ENCODE results near the gene MFN2.

MFN2 gene

DNA sequence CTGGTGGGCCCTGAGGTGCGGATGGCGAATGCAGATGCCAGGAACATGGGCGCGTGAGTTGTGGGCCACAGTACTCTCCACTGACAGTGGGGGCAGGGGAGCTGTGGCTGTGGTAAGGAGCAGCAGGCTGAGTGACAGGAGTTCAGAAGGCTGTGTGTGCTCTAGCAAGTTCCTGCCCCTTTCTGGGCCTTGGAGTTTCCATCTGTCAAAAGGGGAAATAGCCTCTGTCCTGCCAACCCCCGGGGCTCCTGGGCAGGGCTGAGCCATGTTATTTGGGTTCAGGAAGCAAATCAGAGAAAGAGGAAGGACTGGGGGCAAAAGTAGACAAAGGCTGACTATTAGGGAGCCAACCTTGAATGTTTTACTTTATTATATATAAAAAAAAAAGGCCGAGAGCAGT is 19.5 kb upstream of the MFN2 start:
- DNase-seq = no peak

DNA sequence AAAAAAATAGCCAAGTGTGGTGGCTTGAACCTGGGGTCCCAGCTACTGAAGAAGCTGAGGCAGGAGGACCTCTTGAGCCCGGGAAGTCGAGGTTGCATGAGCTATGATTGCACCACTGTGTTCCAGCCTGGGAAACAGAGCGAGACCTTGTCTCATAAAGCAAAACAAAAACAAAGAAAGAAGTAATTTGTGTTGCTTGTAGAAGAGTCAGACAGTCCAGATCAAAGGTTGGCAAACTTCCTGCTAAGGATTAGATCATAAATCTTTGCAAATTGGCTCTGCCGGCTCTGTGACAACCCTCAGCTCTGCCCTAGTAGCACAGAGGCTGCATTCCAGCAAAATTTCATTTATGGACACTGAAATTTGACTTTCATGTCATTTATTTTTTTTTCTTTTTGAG is 19.0 kb upstream of the MFN2 start:
- DNase-seq = no peak

DNA sequence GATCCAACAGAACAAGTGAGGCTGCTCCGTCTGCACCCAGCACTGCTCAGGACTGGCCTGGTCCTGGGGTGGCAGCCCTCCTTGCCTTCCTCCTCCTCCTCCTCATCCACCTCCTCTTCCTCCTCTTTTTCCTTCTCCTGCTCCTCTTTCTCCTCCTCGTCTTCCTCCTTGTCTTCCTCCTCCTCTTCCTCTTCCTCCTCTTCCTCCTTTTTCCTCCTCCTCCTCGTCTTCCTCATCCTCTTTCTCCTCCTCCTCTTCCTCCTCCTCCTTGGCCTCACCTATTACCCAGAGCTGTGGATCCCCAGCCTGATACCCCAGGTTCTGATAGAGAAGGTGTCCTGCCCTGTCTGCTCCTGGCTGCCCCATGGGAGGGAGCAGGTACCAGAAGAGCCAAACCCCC is 16.6 kb upstream of the MFN2 start:
- DNase-seq = no peak

DNA sequence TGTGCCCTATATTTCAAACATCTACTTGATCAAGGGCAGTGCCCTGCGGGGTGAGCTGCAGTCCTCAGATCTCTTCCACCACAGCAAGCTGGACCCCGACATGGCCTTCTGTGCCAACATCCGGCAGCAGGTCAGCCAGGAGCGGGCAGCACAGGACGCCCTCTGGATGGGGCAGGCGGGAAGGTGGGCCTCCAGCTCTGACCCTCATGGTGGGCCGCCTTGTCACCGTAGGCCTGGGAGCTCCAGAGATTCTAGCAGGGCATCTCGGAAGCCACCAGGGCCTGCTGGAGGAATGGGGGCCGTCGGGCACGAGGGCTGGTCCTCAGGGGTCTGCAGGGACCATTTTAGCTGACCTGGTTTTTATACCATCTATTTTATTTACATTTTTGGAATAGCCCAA is 15.6 kb upstream of the MFN2 start:
- DNase-seq = no peak

DNA sequence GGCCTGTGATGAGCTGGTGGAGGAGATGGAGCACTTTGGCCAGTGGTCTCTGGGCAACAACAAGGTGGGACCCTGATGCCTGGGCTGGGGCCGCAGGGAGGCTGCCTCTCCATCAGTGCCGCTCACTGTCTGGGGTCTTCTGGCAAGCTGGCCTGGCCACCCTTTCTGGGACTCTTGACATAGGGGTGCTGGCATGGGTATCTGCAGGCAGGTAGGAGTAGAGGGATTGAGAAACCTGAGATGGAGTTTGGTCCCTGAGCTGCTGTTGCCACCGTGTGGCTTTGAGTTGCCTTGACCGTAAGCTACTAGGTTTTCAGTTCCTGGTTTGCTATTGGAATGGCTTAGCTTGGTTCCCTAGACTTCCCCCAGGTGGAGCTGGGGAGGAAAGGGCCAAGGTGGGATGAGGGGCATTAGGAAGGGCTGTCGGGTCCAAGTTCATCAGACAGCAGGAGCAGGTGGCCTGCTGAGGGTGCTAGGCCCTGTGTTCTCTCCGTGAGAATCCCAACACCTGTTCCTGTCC is 13.2 kb upstream of the MFN2 start:
- DNase-seq = peak; percentile 37

DNA sequence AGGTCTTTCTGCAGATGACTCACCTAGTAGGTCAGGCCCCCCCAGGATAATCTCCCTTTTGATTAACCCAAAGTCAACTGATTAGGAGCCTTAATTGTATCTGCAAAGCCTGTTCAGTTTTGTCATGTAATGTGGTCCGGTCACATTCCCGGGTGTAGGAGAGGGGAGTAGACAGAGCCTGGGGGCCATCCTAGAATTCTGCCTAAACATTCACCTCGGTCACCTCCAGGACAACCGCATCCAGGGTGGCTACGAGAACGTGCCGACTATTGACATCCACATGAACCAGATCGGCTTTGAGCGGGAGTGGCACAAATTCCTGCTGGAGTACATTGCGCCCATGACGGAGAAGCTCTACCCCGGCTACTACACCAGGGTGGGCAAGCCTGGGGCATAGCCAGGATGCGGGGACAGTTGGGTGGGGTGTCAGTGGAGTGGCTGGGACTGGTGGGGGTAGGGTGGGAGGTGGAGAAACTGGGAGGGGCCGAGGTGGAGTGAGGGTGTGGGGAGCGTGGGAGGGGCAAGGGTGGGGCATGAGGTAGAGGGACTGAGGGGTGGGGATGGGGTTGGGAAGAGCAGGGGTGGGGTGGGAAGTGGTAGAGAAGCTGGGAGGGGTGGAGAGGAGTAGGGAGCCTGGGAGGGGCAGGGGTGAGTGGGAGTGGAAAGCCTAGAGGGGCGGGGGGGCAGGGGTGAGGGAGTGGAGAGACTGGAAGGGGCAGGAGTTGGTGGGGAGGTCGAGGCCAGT is 9.6 kb upstream of the MFN2 start:
- no peak for DNase-seq

DNA sequence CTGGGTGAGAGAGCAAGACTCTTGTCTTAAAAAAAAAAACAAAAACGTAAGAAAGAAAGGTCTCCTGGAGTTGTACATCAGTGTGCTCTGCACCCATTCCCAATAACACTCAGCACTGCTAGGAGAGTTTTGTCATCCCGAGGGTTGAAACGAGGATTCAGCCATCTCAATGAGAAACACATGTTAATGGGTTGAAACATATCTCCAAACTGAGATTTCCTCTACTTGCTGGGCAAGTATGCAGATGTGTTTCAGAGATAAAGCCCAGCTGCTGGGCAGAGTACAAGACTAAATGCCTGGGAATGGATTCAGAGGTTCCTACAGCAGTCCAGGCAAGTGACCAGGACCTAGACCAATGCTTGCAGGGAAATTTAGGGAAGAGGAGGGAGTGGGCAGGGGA is 2.6 kb upstream of the MFN2 start:
- no peak for DNase-seq

DNA sequence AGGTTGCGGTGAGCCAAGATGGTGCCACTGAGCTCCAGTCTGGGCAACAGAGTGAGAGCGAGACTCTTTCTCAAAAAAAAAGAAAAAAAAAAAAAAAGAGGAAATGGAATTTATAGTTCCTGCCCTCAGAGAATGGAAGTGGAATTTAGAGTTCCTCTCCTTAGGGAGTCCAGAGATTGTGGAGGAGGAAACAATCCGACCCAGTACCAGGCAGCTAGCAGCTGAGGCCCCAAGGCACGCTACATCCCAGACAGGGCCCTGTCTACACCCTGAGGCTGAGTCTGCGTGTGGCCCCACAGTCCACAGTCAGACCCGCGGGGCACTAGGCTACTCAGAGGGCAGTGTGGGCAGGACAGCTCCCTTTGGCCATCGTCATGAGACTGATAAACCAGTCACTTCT is 1.9 kb upstream of the MFN2 start:
- DNase-seq = no peak

DNA sequence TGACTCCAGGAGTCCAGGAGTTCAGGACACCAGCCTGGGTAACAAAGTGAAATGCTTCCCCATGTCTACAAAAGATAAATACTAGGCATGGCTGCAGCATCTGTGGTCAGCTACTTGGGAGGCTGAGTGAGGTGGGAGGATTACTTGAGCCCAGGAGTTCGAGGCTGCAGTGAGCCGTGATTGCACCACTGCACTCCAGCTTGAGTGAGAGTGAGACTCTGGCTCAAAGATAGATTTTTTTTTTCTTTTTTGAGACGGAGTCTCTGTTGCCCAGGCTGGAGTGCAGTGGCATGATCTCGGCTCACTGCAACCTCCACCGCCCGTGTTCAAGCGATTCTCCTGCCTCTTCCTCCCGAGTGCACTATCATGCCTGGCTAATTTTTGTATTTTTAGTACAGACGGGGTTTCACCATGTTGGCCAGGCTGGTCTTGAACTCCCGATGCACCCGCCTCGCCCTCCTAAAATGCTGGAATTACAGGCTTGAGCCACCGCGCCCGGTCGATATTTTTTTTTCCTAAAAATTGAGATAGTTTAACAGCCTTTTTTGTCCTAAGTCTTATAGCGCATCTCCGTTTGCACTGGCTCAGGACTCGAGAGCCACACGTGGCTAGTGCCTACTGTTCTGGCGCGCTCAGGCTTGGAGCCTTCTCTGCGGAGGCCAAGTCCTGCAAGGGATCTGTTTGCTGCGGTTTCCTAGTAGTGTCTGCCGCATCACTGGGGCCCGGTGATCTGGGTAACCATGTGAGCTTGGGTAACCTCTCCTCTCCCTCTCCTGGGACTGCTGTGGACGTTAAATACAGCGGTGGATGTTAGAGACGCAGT is 1.0 kb upstream of the MFN2 start:
- DNase-seq = no peak

DNA sequence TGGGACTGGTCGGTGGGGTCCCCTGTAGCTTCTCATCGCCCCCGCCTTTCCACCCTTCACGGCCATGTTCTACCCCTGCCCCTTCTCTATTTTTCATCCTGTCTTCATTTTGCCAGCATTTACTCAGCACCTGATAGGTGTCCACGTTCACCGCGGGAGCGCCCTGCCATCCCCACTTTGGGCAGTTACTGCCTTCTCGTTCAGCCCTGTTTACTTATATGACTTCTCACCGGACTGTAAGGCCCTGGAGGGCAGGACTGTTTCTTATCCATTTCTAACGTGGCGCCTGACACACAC is 380 bp downstream of the MFN2 start:
- DNase-seq = no peak

DNA sequence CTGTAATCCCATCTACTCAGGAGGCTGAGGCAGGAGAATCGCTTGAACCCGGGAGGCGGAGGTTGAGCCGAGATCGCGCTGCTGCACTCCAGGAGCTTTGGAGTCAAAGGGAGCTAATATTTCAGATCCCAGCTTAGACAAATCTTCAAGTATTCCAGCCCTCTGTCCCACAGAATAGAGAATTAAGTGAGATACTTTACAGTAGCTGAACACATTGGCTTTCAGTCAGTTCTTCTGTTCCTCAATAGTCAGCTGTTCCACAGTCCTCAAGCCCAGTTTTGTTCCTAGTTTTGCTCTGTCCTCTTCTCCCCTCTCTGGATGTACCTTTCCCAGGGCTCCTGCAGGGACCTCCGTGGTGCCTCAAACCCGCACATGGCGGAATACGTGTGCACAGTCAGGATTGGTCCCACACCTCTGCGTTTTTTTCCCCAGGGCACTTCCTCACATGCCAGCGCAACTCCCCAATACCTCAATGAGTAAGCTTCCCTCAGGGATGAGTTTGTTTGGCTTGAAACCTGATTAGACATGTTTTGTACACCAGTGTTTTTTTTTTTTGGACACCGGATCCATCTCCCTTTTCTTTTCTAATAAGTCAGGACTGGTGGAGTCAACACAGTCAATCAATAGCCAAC is 1.2 kb downstream of the MFN2 start:
- DNase-seq = no peak

DNA sequence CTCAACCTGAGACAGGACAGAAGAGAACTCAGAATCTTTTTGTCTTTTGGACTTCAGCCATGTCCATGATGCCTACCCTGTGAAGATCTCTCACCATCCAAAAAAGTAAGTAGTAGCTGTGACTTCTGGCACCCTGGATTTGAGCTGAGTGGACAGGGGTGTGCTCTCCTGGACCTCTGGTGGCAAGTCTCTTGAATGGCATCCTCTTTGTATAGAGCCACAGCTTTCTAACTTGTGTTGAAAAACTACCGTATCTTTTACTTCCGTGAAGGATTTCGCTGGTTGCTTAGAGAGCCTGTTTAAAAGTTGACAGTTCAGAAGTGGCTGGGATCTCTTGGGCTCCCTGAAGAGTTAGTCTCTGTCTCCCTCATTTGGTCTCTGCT is 1.8 kb downstream of the MFN2 start:
- DNase-seq = no peak

DNA sequence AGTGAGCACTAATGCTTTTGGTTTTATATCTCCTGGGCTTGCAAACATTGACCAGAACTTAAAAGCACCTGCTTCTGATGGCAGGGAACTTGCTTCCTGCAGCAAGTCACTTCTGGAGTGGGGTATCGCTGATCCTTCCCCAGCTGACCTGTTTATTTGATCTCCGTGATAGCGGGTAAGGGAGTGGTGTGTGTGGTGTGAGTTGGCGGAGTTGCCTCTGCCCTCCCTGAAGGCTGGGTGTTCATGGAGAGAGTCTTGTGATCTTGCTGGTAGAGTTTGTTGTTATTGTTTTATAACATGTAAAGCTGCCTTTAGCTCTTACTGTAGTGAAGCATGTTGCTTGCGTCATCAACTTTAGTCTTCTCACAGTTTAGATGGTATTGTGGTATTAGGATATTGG is 3.9 kb downstream of the MFN2 start:
- no peak for DNase-seq

DNA sequence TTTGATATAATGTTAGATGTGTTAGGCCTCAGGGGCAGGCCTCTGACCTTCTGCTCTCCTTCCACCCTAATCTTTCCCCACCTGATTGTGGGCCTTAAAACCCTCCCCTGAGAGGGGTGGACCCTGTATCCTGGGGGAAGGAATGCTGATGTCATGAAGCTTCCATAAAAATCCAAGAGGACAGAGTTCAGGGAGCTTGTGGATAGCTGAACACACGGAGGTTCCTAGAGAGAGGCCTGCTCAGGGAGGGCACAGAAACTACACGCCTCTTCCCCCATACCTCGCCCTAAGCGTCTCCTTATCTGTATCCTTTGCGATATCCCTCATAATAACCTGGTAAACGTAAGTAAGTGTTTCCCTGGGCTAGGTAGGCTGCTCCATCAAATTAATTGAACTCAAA is 4.3 kb downstream of the MFN2 start:
- no peak for DNase-seq

DNA sequence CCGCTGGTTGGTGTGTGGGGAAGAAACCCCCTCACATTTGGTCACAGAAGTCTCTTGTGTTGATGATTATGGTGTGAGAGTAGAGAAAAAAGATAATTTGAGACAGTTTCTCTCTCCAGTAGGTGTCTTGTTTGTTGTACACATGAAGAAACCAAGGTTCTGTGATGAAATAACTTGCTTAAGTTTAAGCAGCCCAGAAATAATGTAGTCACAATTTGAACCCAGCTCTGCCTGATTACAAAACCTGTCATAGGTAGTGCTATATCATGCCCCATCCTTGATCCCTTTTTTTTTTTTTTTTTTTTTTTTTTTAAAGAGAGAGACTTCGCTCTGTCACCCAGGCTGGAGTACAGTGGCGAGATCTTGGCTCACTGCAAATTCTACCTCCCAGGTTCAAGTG is 4.9 kb downstream of the MFN2 start:
- DNase-seq = no peak

DNA sequence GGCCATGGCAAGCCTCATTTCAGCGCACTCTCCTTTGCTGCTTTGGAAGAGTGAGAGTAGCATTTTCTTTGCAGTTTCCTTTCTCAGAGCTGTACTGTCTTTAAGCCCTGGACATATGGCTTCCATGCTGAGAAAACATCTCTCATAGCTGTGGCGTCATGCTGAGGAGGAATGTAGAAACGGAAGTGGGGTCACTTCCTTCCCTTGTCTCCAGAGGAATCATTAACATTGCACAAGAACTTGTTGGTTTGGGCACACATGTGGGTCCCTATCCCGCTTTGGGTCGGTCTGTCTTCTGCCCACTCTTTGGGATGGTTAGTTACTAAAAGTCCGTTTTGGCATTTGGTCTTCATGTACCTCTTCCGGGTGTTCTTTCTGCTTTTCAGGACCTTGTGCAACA is 5.6 kb downstream of the MFN2 start:
- no peak for DNase-seq

DNA sequence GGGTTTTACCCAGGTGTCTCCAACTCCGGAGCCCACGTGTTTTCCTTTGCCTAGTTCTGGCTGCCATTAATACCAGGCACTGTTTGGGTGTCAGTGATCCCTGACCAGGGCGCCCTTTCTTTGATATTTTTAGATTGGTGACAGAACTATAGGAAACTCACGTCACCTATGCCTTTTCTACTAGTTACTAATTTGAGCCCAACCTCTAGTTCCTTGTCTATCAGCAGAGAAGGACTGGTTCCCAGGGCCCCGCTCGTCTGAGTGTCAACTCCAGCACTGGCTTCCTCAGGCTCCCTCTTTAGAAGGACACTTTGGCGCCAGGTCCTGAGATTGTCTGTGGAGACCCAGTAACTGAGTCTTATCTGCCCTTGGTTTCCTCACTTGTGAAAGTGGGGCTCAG is 9.4 kb downstream of the MFN2 start:
- DNase-seq = no peak

DNA sequence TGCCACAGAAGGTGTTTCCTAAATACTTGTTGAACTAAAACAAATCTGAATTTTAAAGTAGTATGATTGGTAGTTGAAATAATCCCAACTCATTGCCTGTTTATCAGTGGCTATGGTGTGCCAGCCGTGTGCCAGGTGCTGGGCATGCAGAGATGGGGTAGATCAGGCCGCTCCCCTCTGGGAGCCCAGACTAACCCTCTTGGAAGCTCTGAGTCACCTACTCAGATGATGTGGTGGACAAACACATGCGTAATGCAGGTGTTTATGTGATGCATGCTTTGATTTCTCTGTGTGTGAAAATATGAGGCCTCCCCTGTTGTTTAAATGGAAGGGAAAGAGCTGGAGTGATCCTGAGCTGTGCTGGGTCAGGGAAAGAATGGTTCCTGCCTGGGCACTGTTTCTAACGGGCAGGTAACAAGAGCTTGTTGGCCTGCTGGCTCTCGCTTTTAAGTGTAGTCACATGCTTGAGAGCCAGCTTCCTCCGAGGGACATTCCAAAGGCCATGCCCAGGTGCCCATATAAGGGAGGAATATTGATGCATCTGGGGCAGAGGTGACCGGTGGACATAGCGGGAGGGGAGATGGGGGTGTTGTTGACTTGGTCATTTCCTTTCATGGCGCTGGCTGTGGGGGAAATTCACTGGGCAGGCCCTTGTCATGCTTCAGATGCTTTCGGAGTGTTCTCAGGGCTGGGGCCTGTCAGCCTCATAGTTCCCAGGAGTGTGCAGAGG is 10.2 kb downstream of the MFN2 start:
- DNase-seq = no peak

DNA sequence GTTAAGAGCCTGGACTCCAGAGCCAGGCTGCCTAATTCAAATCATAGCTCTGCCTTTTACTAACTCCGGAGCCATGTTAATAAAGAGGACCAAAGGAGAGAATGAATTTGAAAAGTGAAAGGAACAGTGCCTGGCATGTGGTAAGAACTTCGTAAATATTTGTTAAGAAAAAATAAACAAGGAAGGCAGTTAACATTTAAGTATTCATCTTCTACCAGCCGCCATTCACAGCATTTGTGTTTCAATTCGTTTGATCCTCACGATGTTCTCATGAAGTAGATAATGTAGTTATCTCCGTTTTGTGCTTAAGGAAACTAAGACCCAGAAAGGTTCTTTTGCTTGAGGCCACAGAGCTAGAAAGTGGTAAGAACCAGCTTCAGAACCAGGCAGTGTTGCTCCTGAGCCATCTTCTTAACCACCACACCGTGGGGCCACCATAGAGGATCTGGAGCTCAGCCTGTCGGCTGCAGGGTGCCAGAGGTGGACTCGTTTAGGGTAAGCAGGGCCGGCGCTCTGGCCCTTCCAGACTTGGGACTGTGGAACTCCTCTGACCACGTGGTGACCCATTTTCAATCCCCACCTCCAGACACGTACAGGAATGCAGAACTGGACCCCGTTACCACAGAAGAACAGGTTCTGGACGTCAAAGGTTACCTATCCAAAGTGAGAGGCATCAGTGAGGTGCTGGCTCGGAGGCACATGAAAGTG is 11.9 kb downstream of the MFN2 start:
- DNase-seq = no peak

DNA sequence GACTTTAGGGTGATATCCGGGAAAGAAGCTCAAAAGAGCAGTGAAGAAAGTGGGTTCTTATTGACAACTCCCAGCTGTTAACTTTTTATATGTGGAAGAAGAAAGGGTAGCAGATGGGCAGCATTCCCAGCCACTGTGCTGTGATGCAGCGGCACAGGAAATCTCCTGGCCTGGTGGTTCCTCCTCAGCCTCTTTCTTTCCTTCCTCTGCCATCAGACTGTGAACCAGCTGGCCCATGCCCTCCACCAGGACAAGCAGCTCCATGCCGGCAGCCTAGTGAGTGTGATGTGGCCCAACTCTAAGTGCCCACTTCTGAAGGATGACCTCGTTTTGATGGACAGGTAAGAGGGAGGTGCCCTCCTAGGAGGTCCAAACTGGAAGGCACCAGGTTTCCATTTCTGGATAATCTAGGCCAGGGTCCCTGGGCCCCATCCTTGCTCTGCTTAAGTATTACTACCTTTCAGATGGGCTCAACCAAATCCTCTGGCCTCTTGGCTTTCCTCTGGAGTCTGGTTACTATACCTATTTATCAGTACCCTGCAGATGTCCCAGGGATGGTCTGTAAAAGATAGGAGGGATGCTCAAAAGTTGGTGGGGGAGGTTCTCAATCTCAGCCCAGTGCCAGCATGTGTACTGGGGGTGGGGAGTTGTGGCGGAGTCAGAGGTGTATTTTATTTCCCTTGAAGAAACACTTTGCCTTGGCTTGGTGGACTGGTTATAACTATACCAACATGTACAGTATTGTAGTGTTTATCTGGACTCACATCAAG is 17.0 kb downstream of the MFN2 start:
- DNase-seq = no peak

DNA sequence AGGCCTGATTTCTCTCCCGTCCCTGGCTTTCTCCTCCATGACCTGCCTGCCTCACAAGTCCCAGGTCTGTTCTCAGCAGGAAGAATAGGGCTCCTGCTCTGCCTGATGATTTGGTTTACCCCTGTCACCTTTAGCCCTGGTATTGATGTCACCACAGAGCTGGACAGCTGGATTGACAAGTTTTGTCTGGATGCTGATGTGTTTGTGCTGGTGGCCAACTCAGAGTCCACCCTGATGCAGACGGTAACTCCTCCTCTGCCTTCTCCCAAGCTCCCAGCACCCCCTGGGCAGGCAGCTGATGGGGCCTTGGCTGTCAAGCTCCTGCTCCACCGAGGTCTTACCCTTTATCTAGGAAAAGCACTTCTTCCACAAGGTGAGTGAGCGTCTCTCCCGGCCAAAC is 18.4 kb downstream of the MFN2 start:
- no peak for DNase-seq

DNA sequence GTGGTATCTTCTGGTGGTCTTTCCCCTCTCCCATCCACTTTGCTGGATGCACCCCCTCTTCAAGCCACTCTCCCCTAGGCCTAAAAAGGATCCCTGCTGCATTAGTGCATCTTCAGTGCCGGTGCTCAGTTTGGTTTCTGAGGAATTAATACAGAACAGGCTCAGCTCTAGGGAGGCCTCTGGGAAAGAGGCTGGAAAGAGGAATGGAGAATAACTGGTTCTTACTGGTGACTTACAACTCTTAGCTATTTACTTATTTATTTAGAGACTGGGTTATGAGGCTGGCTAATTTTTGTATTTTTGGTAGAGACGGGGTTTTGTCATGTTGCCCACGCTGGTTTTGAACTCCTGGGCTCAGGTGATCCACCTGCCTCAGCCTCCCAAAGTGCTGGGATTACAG is 19.0 kb downstream of the MFN2 start:
- DNase-seq = no peak
